A549 (cell line): ENCODE data around the gene ADISSP. TPM values are rescaled to one million over a fixed set of nuclear protein-coding genes. Genes with fewer than 3 reads are reported as not detected.
A peak's percentile ranks its signal among the peaks of the same experiment; 100 is the strongest.

Experiments used
- ATAC-seq, 2 experiments: fragments of 200-7000 bp in 1 of 2; fragments of >200 bp in 1 of 2; cut with Nextera tagmentation in 1 of 2; cut with Tn5 transposase in 1 of 2; 3 replicates each; pipeline versions ENCODE4 v1.8.0 to v1.9.1; 2018 to 2020; ENCODE audit warnings: mild to moderate bottlenecking in 1 of 2, moderate library complexity in 1 of 2
- CTCF ChIA-PET: fragments of 300-600 bp; sonication (Branson Sonifier 250); formaldehyde crosslinking; extraction: SDS; loops from one replicate; lab custom pipeline; 2021; ENCODE audit warnings: antibody characterized with exemption, inconsistent platforms; lab: Yijun Ruan, JAX
- POLR2A ChIA-PET: fragments of 350-600 bp; formaldehyde crosslinking; extraction: SDS; loops from one replicate; lab custom pipeline; 2021; ENCODE audit warnings: antibody characterized with exemption, inconsistent platforms; lab: Yijun Ruan, JAX
- DNase-seq, 2 experiments: peaks; one replicate each; pipeline versions ENCODE4 v3.0.0 to v3.0.0-alpha.2; 2011 to 2016; ENCODE audit warnings: low read depth in 1 of 2, low spot score in 1 of 2
- FAIRE-seq: peaks from 2 replicates; lab custom pipeline; 2011; peaks lifted over from hg19 to GRCh38; lab: Jason Lieb, UNC
- H3K27ac ChIP-seq, 2 experiments: fragments of >200 bp; sonication (Bioruptor Twin); formaldehyde crosslinking; 3 replicates each; pipeline ENCODE4 v1.5.1; 2016 to 2017
- H3K4me1 ChIP-seq: fragments of >200 bp; sonication (Bioruptor Twin); formaldehyde crosslinking; 3 replicates; pipeline ENCODE4 v1.6.1; 2016
- H3K4me2 ChIP-seq: fragments of >200 bp; sonication (Bioruptor Twin); formaldehyde crosslinking; 3 replicates; pipeline ENCODE4 v1.6.1; 2016
- H3K4me3 ChIP-seq: fragments of >200 bp; sonication (Bioruptor Twin); formaldehyde crosslinking; 3 replicates; pipeline ENCODE4 v1.5.1; 2016
- H3K9me3 ChIP-seq: fragments of >200 bp; sonication (Bioruptor Twin); formaldehyde crosslinking; 3 replicates; pipeline ENCODE4 v1.6.1; 2016
- CBX2 ChIP-seq: fragments of 200-600 bp; sonication (generic); IDR thresholded peaks from 2 replicates; pipeline ENCODE4 v1.6.1; 2016; ENCODE audit warnings: low read depth, mild to moderate bottlenecking, borderline replicate concordance
- CEBPB ChIP-seq, 2 experiments: fragments of >200 bp in 1 of 2; sonication (Bioruptor Twin) in 1 of 2; formaldehyde crosslinking in 1 of 2; IDR thresholded peaks; 2 replicates each; pipeline ENCODE4 v1.6.1; 2012 to 2016
- CHD2 ChIP-seq: fragments of 150-350 bp; IDR thresholded peaks from 2 replicates; pipeline ENCODE4 v1.6.1; 2014; ENCODE audit warnings: low read length; ENCODE audit not compliant: partially characterized antibody
- CHD4 ChIP-seq: fragments of 200-600 bp; sonication (generic); IDR thresholded peaks from 2 replicates; pipeline ENCODE4 v1.6.1; 2016; ENCODE audit warnings: antibody characterized with exemption, mild to moderate bottlenecking, borderline replicate concordance
- EHF ChIP-seq: fragments of 250-450 bp; sonication (Bioruptor Pico); IDR thresholded peaks from 2 replicates; pipeline ENCODE4 v1.5.0; 2020; ENCODE audit warnings: mild to moderate bottlenecking
- EP300 ChIP-seq, 2 experiments: fragments of >200 bp; sonication (Bioruptor Twin); formaldehyde crosslinking; IDR thresholded peaks; 2 replicates in 1 of 2; 3 replicates in 1 of 2; pipeline ENCODE4 v1.6.1; 2016 to 2017
- ESRRA ChIP-seq: fragments of 150-350 bp; IDR thresholded peaks from 2 replicates; pipeline ENCODE4 v1.6.1; 2014; ENCODE audit warnings: mild to moderate bottlenecking, low read length, borderline replicate concordance
- FOSB ChIP-seq: fragments of 250-450 bp; sonication (Bioruptor Pico); IDR thresholded peaks from 2 replicates; pipeline ENCODE4 v1.5.0; 2020; ENCODE audit warnings: mild to moderate bottlenecking, moderate library complexity
- HDAC2 ChIP-seq: fragments of 200-600 bp; sonication (generic); IDR thresholded peaks from 2 replicates; pipeline ENCODE4 v1.6.1; 2016
- HEYL ChIP-seq: fragments of 250-450 bp; sonication (Bioruptor Pico); IDR thresholded peaks from 2 replicates; pipeline ENCODE4 v1.8.0; 2021; ENCODE audit warnings: mild to moderate bottlenecking, moderate library complexity
- HOXA7 ChIP-seq: fragments of 250-450 bp; sonication (Bioruptor Pico); IDR thresholded peaks from 2 replicates; pipeline ENCODE4 v1.5.0; 2020; ENCODE audit warnings: mild to moderate bottlenecking, moderate library complexity
- HOXB13 ChIP-seq: fragments of 250-450 bp; sonication (Bioruptor Pico); IDR thresholded peaks from 2 replicates; pipeline ENCODE4 v1.5.0; 2020; ENCODE audit warnings: low read depth, mild to moderate bottlenecking, moderate library complexity
- KDM1A ChIP-seq: fragments of 200-600 bp; sonication (generic); IDR thresholded peaks from 2 replicates; pipeline ENCODE4 v1.6.1; 2016; ENCODE audit warnings: low read depth, mild to moderate bottlenecking
- KDM5A ChIP-seq: fragments of 200-600 bp; sonication (generic); IDR thresholded peaks from 2 replicates; pipeline ENCODE4 v1.6.1; 2016; ENCODE audit warnings: antibody characterized with exemption, mild to moderate bottlenecking
- MAZ ChIP-seq: fragments of 150-350 bp; IDR thresholded peaks from 2 replicates; pipeline ENCODE4 v1.6.1; 2014; ENCODE audit warnings: antibody characterized with exemption, low read depth, low read length, borderline replicate concordance
- NPAS2 ChIP-seq: fragments of 250-450 bp; sonication (Bioruptor Pico); IDR thresholded peaks from 2 replicates; pipeline ENCODE4 v1.8.0; 2022; ENCODE audit warnings: mild to moderate bottlenecking, moderate library complexity, borderline replicate concordance
- POLR2A ChIP-seq: IDR thresholded peaks from 2 replicates; pipeline ENCODE4 v1.6.1; 2012; ENCODE audit warnings: mild to moderate bottlenecking, low read length
- RAD21 ChIP-seq, 2 experiments: fragments of >200 bp in 1 of 2; sonication (Bioruptor Twin) in 1 of 2; formaldehyde crosslinking in 1 of 2; IDR thresholded peaks in 1 of 2; conservative IDR thresholded peaks in 1 of 2; 2 replicates in 1 of 2; 3 replicates in 1 of 2; pipeline ENCODE4 v1.6.1; 2012 to 2018; ENCODE audit warnings: inconsistent platforms in 1 of 2
- RARB ChIP-seq: fragments of 250-450 bp; sonication (Bioruptor Pico); IDR thresholded peaks from 2 replicates; pipeline ENCODE4 v1.8.0; 2021; ENCODE audit warnings: mild to moderate bottlenecking, moderate library complexity
- RNF2 ChIP-seq: fragments of 200-600 bp; sonication (generic); IDR thresholded peaks from 2 replicates; pipeline ENCODE4 v1.6.1; 2016; ENCODE audit warnings: low read depth, mild to moderate bottlenecking, antibody characterized with exemption, moderate library complexity, borderline replicate concordance
- TFCP2L1 ChIP-seq: fragments of 250-450 bp; sonication (Bioruptor Pico); IDR thresholded peaks from 2 replicates; pipeline ENCODE4 v1.5.0; 2021; ENCODE audit warnings: mild to moderate bottlenecking
- TP53 ChIP-seq: fragments of 250-450 bp; sonication (Bioruptor Pico); IDR thresholded peaks from 2 replicates; pipeline ENCODE4 v1.5.0; 2021; ENCODE audit warnings: mild to moderate bottlenecking, moderate library complexity
- ZC3H11A ChIP-seq: fragments of 450-650 bp; IDR thresholded peaks from 2 replicates; pipeline ENCODE4 v1.6.1; 2014; ENCODE audit warnings: antibody characterized with exemption, mild to moderate bottlenecking
- ZFP36 ChIP-seq: fragments of 450-650 bp; IDR thresholded peaks from 2 replicates; pipeline ENCODE4 v1.6.1; 2014; ENCODE audit warnings: borderline replicate concordance; ENCODE audit not compliant: partially characterized antibody
- WGBS: methylation state at CpG from one replicate; pipeline ENCODE4 v1.1.6; 2017; ENCODE audit errors: missing lambda C conversion rate; 5-methylcytosine and 5-hydroxymethylcytosine counted together
- polyA plus RNA-seq, 4 experiments: library from polyadenylated mRNA; depleted of rRNA in 3 of 4; stranded (reverse); fragments of >200 nt; fragmentation: RNase III in 1 of 4; extraction: RNeasy Plus Mini Kit Qiagen cat#74134 plus additional on column Dnase treatment in 1 of 4; gene quantifications; 2 replicates in 3 of 4; 3 replicates in 1 of 4; pipeline ENCODE4 v1.2.3, GENCODE V29; 2011 to 2017
- TF ChIP-seq, protein P1 (sequence below): fragments of 250-450 bp; sonication (Bioruptor Pico); IDR thresholded peaks from 2 replicates; pipeline ENCODE4 v1.5.0; 2020; ENCODE audit warnings: low read depth, mild to moderate bottlenecking, moderate library complexity
- TF ChIP-seq, protein P2 (sequence below): IDR thresholded peaks from 2 replicates; pipeline ENCODE4 v1.6.1; 2012
- TF ChIP-seq, protein P3 (sequence below): IDR thresholded peaks from 2 replicates; pipeline ENCODE4 v1.6.1; 2012; ENCODE audit warnings: low read depth, borderline replicate concordance

Gene ADISSP
- polyA plus RNA-seq, 2 of the 4 experiments (the other 2 are of a cell fraction), result 43.9 to 104 TPM

DNA sequence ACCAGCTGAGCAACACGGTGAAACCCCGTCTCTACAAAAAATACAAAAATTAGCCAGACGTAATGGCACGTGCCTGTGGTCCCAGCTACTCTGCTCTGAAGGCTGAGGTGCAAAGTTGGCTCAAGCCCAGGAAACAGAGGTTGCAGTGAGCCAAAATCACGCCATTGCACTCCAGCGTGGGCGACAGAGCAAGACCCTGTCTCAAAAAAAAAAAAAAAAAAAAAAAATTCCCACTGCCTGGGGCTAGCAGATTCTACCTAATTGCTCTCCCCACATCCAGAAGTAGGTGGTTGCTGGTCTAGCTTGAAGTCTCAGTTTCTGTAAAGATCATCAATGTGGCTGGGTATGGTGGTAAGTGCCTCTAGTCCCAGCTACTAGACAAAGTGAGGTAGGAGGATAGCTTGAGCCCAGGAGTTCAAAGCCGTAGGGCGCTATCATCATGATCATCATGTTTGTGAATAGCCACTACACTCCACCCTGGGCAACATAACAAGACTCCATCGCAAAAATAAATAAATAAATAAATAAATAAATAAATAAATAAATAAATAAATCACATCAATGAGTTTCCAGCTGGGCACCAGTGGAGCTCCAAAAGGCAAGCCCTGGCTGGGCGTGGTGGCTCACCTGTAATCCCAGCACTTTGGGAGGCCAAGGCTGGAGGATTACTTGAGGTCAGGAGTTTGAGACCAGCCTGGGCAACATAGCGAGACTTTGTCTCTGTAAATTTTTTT, 46.5 kb upstream of the ADISSP start:
- POLR2A ChIA-PET, result interaction anchor here (1.0 to 1.7 kb wide), 3 partner anchors 18 to 46 kb away, joined by 3 to 7 read pairs (median 3); partner anchors contain the start of genes ADISSP and CDC25B
- ATAC-seq (no peak), DNase-seq (no peak), FAIRE-seq (no peak)
- peak overlapping the region; percentile 95 to 99 for H3K27ac ChIP-seq
- no peak overlapping the region for H3K4me3 ChIP-seq
- peaks cover 57% of the 10 kb centered on the region for H3K4me1 ChIP-seq
- peak; percentile 100 for TF ChIP-seq ZC3H11A
- no peak for TF ChIP-seq EP300 (IDR thresholded peaks at IDR 0.05)
- CTCF ChIA-PET, result interaction anchor here (0.9 to 13.5 kb wide), 8 partner anchors 31 to 271 kb away, joined by 3 to 132 read pairs (median 4); no protein-coding TSS in a partner anchor
- WGBS, result 90% methylated on average over 12 of the region's 12 CpGs
- peak overlapping the region; percentile 70 for H3K4me2 ChIP-seq
- no peaks in the 10 kb centered on the region for H3K9me3 ChIP-seq

DNA sequence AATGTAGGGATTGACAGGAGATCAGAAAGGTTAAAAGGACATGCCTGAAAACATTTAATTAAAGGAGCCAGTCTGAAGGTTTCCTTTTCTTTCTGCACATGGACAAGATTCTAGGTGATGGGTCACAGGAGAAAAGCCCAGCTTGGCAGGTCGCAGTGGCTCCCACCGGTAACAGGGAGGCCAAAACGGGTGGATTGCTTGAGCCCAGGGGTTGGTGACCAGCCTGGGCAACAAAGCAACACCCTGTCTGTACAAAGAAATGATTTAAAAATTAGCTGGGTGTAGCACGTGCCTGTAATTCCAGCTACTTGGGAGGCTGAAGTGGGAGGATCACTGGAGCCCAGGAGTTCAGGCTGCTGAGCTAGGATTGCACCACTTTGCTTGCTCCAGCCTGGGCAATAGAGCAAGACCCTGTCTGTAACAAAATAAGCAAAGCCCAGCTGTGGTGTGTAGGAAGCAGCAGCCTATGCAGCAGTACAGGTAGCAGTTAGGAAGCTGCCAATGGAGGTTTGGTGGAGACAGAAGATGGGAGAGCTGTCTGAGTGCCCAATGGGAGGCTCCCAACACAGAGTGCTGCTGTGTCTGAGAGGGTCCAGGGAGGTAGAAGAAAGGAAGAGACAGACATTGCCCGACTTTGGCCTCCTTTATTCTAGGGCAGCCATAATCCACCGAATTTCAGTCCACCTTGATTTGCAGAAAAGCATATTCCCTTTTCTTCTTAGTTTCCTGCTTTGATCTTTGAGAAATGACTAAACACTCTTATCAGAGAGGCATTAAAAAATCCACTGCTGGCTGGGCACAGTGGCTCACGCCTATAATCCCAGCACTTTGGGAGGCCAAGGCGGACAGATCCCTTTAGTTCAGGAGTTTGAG, 45.7 kb upstream of the ADISSP start:
- FAIRE-seq, result no peak
- peak overlapping the region; percentile 70 for H3K4me2 ChIP-seq
- CTCF ChIA-PET, result interaction anchor here (0.7 to 3.5 kb wide), 6 partner anchors 31 to 136 kb away, joined by 3 to 10 read pairs (median 3); no protein-coding TSS in a partner anchor
- peaks cover 57% of the 10 kb centered on the region for H3K4me1 ChIP-seq
- 59% methylated on average over 8 of the region's 8 CpGs for WGBS
- peak in 1 of 2 experiments; percentile 59 for DNase-seq
- TF ChIP-seq, protein P1, sequence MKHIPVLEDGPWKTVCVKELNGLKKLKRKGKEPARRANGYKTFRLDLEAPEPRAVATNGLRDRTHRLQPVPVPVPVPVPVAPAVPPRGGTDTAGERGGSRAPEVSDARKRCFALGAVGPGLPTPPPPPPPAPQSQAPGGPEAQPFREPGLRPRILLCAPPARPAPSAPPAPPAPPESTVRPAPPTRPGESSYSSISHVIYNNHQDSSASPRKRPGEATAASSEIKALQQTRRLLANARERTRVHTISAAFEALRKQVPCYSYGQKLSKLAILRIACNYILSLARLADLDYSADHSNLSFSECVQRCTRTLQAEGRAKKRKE (CRISPR knock-in tag), result 0 out of 2 replicates have a peak, but pooled peaks have one; percentile 67
- peak in 1 of 2 experiments; percentile 35; a peak in 1 of 4 replicates for TF ChIP-seq CEBPB (IDR thresholded peaks at IDR 0.05)
- TF ChIP-seq, protein P2, sequence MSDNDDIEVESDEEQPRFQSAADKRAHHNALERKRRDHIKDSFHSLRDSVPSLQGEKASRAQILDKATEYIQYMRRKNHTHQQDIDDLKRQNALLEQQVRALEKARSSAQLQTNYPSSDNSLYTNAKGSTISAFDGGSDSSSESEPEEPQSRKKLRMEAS, result peak; percentile 33; the same call in 1 of the 2 replicates
- TF ChIP-seq RAD21 (conservative IDR thresholded peaks at IDR 0.05 in 1 of 2, IDR thresholded peaks at IDR 0.05 in 1 of 2), result no peak
- TF ChIP-seq NPAS2, result no peak
- TF ChIP-seq HOXB13 (CRISPR knock-in tag), result 0 out of 2 replicates have a peak, but pooled peaks have one; percentile 26
- TF ChIP-seq, protein P3, sequence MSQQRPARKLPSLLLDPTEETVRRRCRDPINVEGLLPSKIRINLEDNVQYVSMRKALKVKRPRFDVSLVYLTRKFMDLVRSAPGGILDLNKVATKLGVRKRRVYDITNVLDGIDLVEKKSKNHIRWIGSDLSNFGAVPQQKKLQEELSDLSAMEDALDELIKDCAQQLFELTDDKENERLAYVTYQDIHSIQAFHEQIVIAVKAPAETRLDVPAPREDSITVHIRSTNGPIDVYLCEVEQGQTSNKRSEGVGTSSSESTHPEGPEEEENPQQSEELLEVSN, result no peak
- 0 out of 2 replicates have a peak, but pooled peaks have one; percentile 13 for TF ChIP-seq MAZ
- no peak for TF ChIP-seq EHF (CRISPR knock-in tag)
- TF ChIP-seq ZC3H11A, result no peak
- TF ChIP-seq HOXA7 (CRISPR knock-in tag), result peak; percentile 8; the same call in 1 of the 2 replicates
- 0 out of 2 replicates have a peak, but pooled peaks have one; percentile 48 for TF ChIP-seq TFCP2L1 (CRISPR knock-in tag)
- peak in 1 of 2 experiments; percentile 1; a peak in 1 of 6 replicates for ATAC-seq
- H3K9me3 ChIP-seq, result no peaks in the 10 kb centered on the region
- POLR2A ChIA-PET, result interaction anchor here (0.7 to 3.2 kb wide), 7 partner anchors 17 to 46 kb away, joined by 3 to 36 read pairs (median 5); partner anchors contain the start of genes ADISSP, CDC25B and CENPB
- peak overlapping the region; percentile 95 to 99 for H3K27ac ChIP-seq
- no peak overlapping the region for H3K4me3 ChIP-seq

GRCh38 chr20:3812259-3812681, 44.7 kb upstream of the ADISSP start:
- CTCF ChIA-PET, result interaction anchor here (1.1 to 3.5 kb wide), 4 partner anchors 43 to 273 kb away, joined by 3 to 10 read pairs (median 4); no protein-coding TSS in a partner anchor
- DNase-seq, result no peak
- no peak for FAIRE-seq
- 97% methylated on average over 9 of the region's 9 CpGs for WGBS
- H3K4me2 ChIP-seq, result peak overlapping the region; percentile 70
- peaks cover 59% of the 10 kb centered on the region for H3K4me1 ChIP-seq
- TF ChIP-seq RARB, result peak; percentile 85; the same call in 1 of the 2 replicates
- no peak for TF ChIP-seq ZFP36
- TF ChIP-seq HOXA7 (CRISPR knock-in tag), result peak; percentile 83
- peak; percentile 61; the same call in 1 of the 2 replicates for TF ChIP-seq HDAC2
- TF ChIP-seq, protein P3, result no peak
- no peak for TF ChIP-seq EP300 (IDR thresholded peaks at IDR 0.05)
- peak; percentile 97 for TF ChIP-seq KDM1A
- TF ChIP-seq EHF (CRISPR knock-in tag), result peak; percentile 56; the same call in 1 of the 2 replicates
- peak; percentile 80 for TF ChIP-seq FOSB (CRISPR knock-in tag)
- TF ChIP-seq CEBPB (IDR thresholded peaks at IDR 0.05), result no peak
- no peak; the same call in 1 of the 2 replicates for TF ChIP-seq TP53 (CRISPR knock-in tag)
- no peak for TF ChIP-seq KDM5A
- no peak for TF ChIP-seq RNF2
- peak; percentile 97 for TF ChIP-seq CHD4
- no peak for TF ChIP-seq CBX2
- TF ChIP-seq TFCP2L1 (CRISPR knock-in tag), result no peak
- no peak for TF ChIP-seq POLR2A
- no peak for TF ChIP-seq CHD2
- no peak for TF ChIP-seq ZC3H11A
- peak; percentile 65; the same call in 1 of the 2 replicates for TF ChIP-seq HEYL (CRISPR knock-in tag)
- no peak for TF ChIP-seq ESRRA
- H3K27ac ChIP-seq, result peak overlapping the region; percentile 95 to 99
- no peak overlapping the region for H3K4me3 ChIP-seq
- no peaks in the 10 kb centered on the region for H3K9me3 ChIP-seq
- no peak for ATAC-seq
- POLR2A ChIA-PET, result interaction anchor here (0.6 to 3.2 kb wide), 8 partner anchors 8 to 65 kb away, joined by 3 to 36 read pairs (median 6); partner anchors contain the start of genes AP5S1, CDC25B, CENPB and SPEF1
